HepG2 (cell line): Measurements from ENCODE around the gene GNAI2. TPM values are rescaled to one million over a fixed set of nuclear protein-coding genes. Genes with fewer than 3 reads are reported as not detected.
A peak's percentile ranks its signal among the peaks of the same experiment; 100 is the strongest.

Experiments
- ATF3 ChIP-seq: sonication (generic); formaldehyde crosslinking; IDR thresholded peaks from 2 replicates; pipeline ENCODE4 v1.4.0; 2020; ENCODE audit warnings: missing genetic modification reagents
- EED ChIP-seq: sonication (generic); formaldehyde crosslinking; IDR thresholded peaks from 2 replicates; pipeline ENCODE4 v1.5.0; 2020; ENCODE audit warnings: mild to moderate bottlenecking, missing genetic modification reagents
- ISX ChIP-seq: sonication (generic); formaldehyde crosslinking; conservative IDR thresholded peaks from 2 replicates; pipeline ENCODE4 v1.5.0; 2020; ENCODE audit warnings: missing genetic modification reagents
- KAT2B ChIP-seq: fragments of 150-350 bp; IDR thresholded peaks from 2 replicates; pipeline ENCODE4 v1.6.1; 2014; ENCODE audit warnings: low read depth, low read length, borderline replicate concordance
- ONECUT2 ChIP-seq: sonication (generic); formaldehyde crosslinking; IDR thresholded peaks from 2 replicates; pipeline ENCODE4 v1.4.0; 2020; ENCODE audit warnings: missing genetic modification reagents
- PAF1 ChIP-seq: IDR thresholded peaks from 2 replicates; pipeline ENCODE4 v1.6.1; 2016; ENCODE audit warnings: missing genetic modification reagents, missing compliant biosample characterization
- SETDB1 ChIP-seq: sonication (generic); formaldehyde crosslinking; IDR thresholded peaks from 2 replicates; pipeline ENCODE4 v1.5.1; 2020; ENCODE audit warnings: missing genetic modification reagents, mild to moderate bottlenecking, borderline replicate concordance
- SP2 ChIP-seq: sonication (generic); formaldehyde crosslinking; IDR thresholded peaks from 2 replicates; pipeline ENCODE4 v1.5.1; 2020; ENCODE audit warnings: mild to moderate bottlenecking, missing genetic modification reagents
- SRSF9 ChIP-seq: fragments of 200-400 bp; formaldehyde crosslinking; IDR thresholded peaks from 2 replicates; pipeline ENCODE4 v1.6.1; 2018; ENCODE audit warnings: borderline replicate concordance, mild to moderate bottlenecking, low read depth, low read length; ENCODE audit not compliant: insufficient read depth, poor library complexity, severe bottlenecking
- TOE1 ChIP-seq: sonication (generic); formaldehyde crosslinking; IDR thresholded peaks from 2 replicates; pipeline ENCODE4 v1.4.0; 2020; ENCODE audit warnings: mild to moderate bottlenecking, missing genetic modification reagents
- ZBTB25 ChIP-seq: IDR thresholded peaks from 2 replicates; pipeline ENCODE4 v1.6.1; 2018; ENCODE audit warnings: missing genetic modification reagents
- ZNF180 ChIP-seq: sonication (generic); formaldehyde crosslinking; IDR thresholded peaks from 2 replicates; pipeline ENCODE4 v1.4.0; 2020; ENCODE audit warnings: low read depth, missing genetic modification reagents, borderline replicate concordance
- ZNF274 ChIP-seq: sonication (generic); formaldehyde crosslinking; IDR thresholded peaks from 2 replicates; pipeline ENCODE4 v1.5.1; 2020; ENCODE audit warnings: mild to moderate bottlenecking, missing genetic modification reagents
- ZNF460 ChIP-seq: sonication (generic); formaldehyde crosslinking; IDR thresholded peaks from 2 replicates; pipeline ENCODE4 v1.5.1; 2020; ENCODE audit warnings: missing genetic modification reagents, mild to moderate bottlenecking, borderline replicate concordance
- ZNF749 ChIP-seq: sonication (generic); formaldehyde crosslinking; IDR thresholded peaks from 2 replicates; pipeline ENCODE4 v1.8.0; 2022; ENCODE audit warnings: mild to moderate bottlenecking, missing genetic modification reagents, moderate library complexity, borderline replicate concordance
- ZNF891 ChIP-seq: sonication (generic); formaldehyde crosslinking; IDR thresholded peaks from 2 replicates; pipeline ENCODE4 v1.5.0; 2020; ENCODE audit warnings: mild to moderate bottlenecking, missing genetic modification reagents
- ZSCAN5A ChIP-seq: sonication (generic); formaldehyde crosslinking; IDR thresholded peaks from 2 replicates; pipeline ENCODE4 v1.8.0; 2022; ENCODE audit warnings: mild to moderate bottlenecking, missing genetic modification reagents, borderline replicate concordance
- polyA plus RNA-seq, 8 experiments: library from polyadenylated mRNA; depleted of rRNA in 3 of 8; stranded (reverse) in 7 of 8; unstranded in 1 of 8; fragments of >200 nt; fragmentation: Illumina TruSeq in 4 of 8; extraction: Trizol in 4 of 8; gene quantifications; 2 replicates each; pipeline versions ENCODE4 v1.2.1 to v1.2.3, GENCODE V29; 2011 to 2016; ENCODE audit warnings: low read depth in 4 of 8, missing spikeins in 1 of 8, mixed read lengths in 1 of 8; ENCODE audit not compliant: insufficient read depth in 1 of 8
- total RNA-seq, 5 experiments: library from RNA; depleted of rRNA; stranded (reverse); fragments of >200 nt; fragmentation: Illumina TruSeq; extraction: Trizol; gene quantifications; 2 replicates each; pipeline ENCODE4 v1.2.3, GENCODE V29; 2016; ENCODE audit warnings: low read depth in 1 of 5
- TF ChIP-seq, protein P1 (sequence below): sonication (generic); formaldehyde crosslinking; IDR thresholded peaks from 2 replicates; pipeline ENCODE4 v1.8.0; 2022; ENCODE audit warnings: missing genetic modification reagents, low read depth, mild to moderate bottlenecking, borderline replicate concordance
- TF ChIP-seq, protein P2 (sequence below): IDR thresholded peaks from 2 replicates; pipeline ENCODE4 v1.6.1; 2016; ENCODE audit warnings: mild to moderate bottlenecking, missing biosample characterization, missing genetic modification reagents
- TF ChIP-seq, protein P3 (sequence below): sonication (generic); formaldehyde crosslinking; IDR thresholded peaks from 2 replicates; pipeline ENCODE4 v1.5.0; 2020; ENCODE audit warnings: mild to moderate bottlenecking, missing genetic modification reagents

Gene GNAI2
- total and polyA plus RNA-seq, 2 of the 13 experiments (the other 11 are each of a cell fraction or from before 2014, with no cell fraction given), result 51.1 to 66.2 TPM

- TF ChIP-seq, protein P1, sequence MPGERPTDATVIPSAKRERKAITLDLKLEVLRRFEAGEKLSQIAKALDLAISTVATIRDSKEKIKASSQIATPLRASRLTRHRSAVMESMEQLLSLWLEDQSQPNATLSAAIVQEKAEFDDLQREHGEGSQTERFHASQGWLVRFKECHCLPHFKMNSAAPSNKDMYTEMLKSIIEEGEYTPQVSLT (CRISPR knock-in tag), result no peak
- TF ChIP-seq SRSF9 (no peak), ONECUT2 (no peak), ZSCAN5A (CRISPR knock-in tag) (no peak), EED (CRISPR knock-in tag) (no peak), ZNF180 (CRISPR knock-in tag) (no peak), ISX (CRISPR knock-in tag) (no peak), KAT2B (no peak), ZBTB25 (CRISPR knock-in tag) (no peak), ATF3 (CRISPR knock-in tag) (no peak), ZNF891 (peak; percentile 14; the same call in 1 of the 2 replicates), ZNF460 (CRISPR knock-in tag) (no peak), ZNF274 (CRISPR knock-in tag) (no peak), SETDB1 (CRISPR knock-in tag) (no peak), ZNF749 (no peak), TOE1 (no peak), SP2 (CRISPR knock-in tag) (no peak), PAF1 (CRISPR knock-in tag) (0 out of 2 replicates have a peak, but pooled peaks have one; percentile 9)
- TF ChIP-seq, protein P2, sequence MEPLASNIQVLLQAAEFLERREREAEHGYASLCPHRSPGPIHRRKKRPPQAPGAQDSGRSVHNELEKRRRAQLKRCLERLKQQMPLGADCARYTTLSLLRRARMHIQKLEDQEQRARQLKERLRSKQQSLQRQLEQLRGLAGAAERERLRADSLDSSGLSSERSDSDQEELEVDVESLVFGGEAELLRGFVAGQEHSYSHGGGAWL (CRISPR knock-in tag), result no peak
- TF ChIP-seq, protein P3, sequence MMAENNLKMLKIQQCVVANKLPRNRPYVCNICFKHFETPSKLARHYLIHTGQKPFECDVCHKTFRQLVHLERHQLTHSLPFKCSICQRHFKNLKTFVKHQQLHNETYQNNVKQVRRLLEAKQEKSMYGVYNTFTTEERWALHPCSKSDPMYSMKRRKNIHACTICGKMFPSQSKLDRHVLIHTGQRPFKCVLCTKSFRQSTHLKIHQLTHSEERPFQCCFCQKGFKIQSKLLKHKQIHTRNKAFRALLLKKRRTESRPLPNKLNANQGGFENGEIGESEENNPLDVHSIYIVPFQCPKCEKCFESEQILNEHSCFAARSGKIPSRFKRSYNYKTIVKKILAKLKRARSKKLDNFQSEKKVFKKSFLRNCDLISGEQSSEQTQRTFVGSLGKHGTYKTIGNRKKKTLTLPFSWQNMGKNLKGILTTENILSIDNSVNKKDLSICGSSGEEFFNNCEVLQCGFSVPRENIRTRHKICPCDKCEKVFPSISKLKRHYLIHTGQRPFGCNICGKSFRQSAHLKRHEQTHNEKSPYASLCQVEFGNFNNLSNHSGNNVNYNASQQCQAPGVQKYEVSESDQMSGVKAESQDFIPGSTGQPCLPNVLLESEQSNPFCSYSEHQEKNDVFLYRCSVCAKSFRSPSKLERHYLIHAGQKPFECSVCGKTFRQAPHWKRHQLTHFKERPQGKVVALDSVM, result no peak
These were observed 15.9 kb upstream of the GNAI2 start (continued) for GRCh38 chr3:50220109-50220508.
